ENCODE measurements around the gene WSB1.

GRCh38 chr17:27269974-27270373 is 23.9 kb upstream of the WSB1 start:
- no peak for TF ChIP-seq ELK4 (IDR thresholded peaks at IDR 0.05; ENCODE audit: borderline replicate concordance, low read depth, low read length)
- no peak for TF ChIP-seq ZNF660 (tag by site-specific recombination; IDR thresholded peaks at IDR 0.05)
- TF ChIP-seq ZNF16 (tag by site-specific recombination; IDR thresholded peaks at IDR 0.05; ENCODE audit: low read depth) = no peak

Measured in HEK293 (cell line).